Neural cell (in vitro differentiated cells): ENCODE measurements around the gene BRI3. TPM values are rescaled to one million over a fixed set of nuclear protein-coding genes. Genes with fewer than 3 reads are reported as not detected.
A peak's percentile ranks its signal among the peaks of the same experiment; 100 is the strongest.

Source experiments
- H2AFZ ChIP-seq: fragments of 200-600, 300-800 bp; sonication (generic), shearing (Covaris generic); 2 replicates; pipeline ENCODE4 v1.6.0; 2014; ENCODE audit warnings: low read depth, mild to moderate bottlenecking, antibody characterized with exemption, low read length, moderate library complexity
- H3F3A ChIP-seq: fragments of 200-600 bp; shearing (Covaris generic); 2 replicates; pipeline ENCODE4 v1.6.1; 2016; ENCODE audit warnings: mild to moderate bottlenecking, moderate library complexity, mixed read lengths, antibody characterized with exemption, low read length; ENCODE audit not compliant: insufficient read depth, poor library complexity, severe bottlenecking
- H3K27ac ChIP-seq: fragments of 200-600, 300-800 bp; sonication (generic), shearing (Covaris generic); 2 replicates; pipeline ENCODE4 v1.5.1; 2014; ENCODE audit warnings: mild to moderate bottlenecking, low read length, moderate library complexity
- H3K27me3 ChIP-seq: fragments of 300-800, 200-600 bp; sonication (generic), shearing (Covaris generic); 2 replicates; pipeline ENCODE4 v1.6.0; 2014; ENCODE audit warnings: mild to moderate bottlenecking, low read depth, low read length, moderate library complexity; ENCODE audit not compliant: insufficient read depth
- H3K36me3 ChIP-seq: fragments of 300-800, 200-600 bp; sonication (generic), shearing (Covaris generic); 2 replicates; pipeline ENCODE4 v1.5.1; 2014; ENCODE audit warnings: mild to moderate bottlenecking, antibody characterized with exemption, low read length, moderate library complexity; ENCODE audit not compliant: insufficient read depth
- H3K4me2 ChIP-seq: fragments of 300-800, 200-600 bp; sonication (generic), shearing (Covaris generic); 2 replicates; pipeline ENCODE4 v1.6.0; 2014; ENCODE audit warnings: mild to moderate bottlenecking, low read length
- H3K4me3 ChIP-seq: fragments of 300-800, 200-600 bp; sonication (generic), shearing (Covaris generic); 2 replicates; pipeline ENCODE4 v1.5.1; 2014; ENCODE audit warnings: mild to moderate bottlenecking, low read length, moderate library complexity
- H3K79me2 ChIP-seq: fragments of 200-600 bp; shearing (Covaris generic); replicated peaks from 2 replicates; pipeline ENCODE4 v1.6.0; 2014; ENCODE audit warnings: mild to moderate bottlenecking, low read length, moderate library complexity; ENCODE audit not compliant: insufficient read depth
- H3K9ac ChIP-seq: fragments of 300-800, 200-600 bp; sonication (generic), shearing (Covaris generic); 2 replicates; pipeline ENCODE4 v1.6.1; 2016; ENCODE audit warnings: mild to moderate bottlenecking, low read length, mixed read lengths
- H3K9me2 ChIP-seq: fragments of 200-600 bp; shearing (Covaris generic); 2 replicates; pipeline ENCODE4 v1.6.1; 2016; ENCODE audit warnings: mild to moderate bottlenecking, low read length, mixed read lengths; ENCODE audit not compliant: insufficient read depth
- H3K9me3 ChIP-seq: fragments of 200-600, 300-800 bp; sonication (generic), shearing (Covaris generic); 2 replicates; pipeline ENCODE4 v1.6.1; 2016; ENCODE audit warnings: mild to moderate bottlenecking, mixed run types, low read length, moderate library complexity, mixed read lengths
- H4K20me1 ChIP-seq: fragments of 200-600 bp; shearing (Covaris generic); 2 replicates; pipeline ENCODE4 v1.6.1; 2016; ENCODE audit warnings: mild to moderate bottlenecking, mixed run types; ENCODE audit not compliant: insufficient read depth
- EP300 ChIP-seq: fragments of 450-650 bp; conservative IDR thresholded peaks from 2 replicates; pipeline ENCODE4 v1.6.1; 2014; ENCODE audit warnings: antibody characterized with exemption, mild to moderate bottlenecking, moderate library complexity; ENCODE audit not compliant: poor library complexity, severe bottlenecking
- EZH2 ChIP-seq: fragments of 200-600, 300-800 bp; shearing (Covaris generic), sonication (generic); IDR thresholded peaks from 2 replicates; pipeline ENCODE4 v1.6.1; 2014; ENCODE audit warnings: antibody characterized with exemption, low read length, borderline replicate concordance, mild to moderate bottlenecking; ENCODE audit not compliant: insufficient read depth, poor library complexity, severe bottlenecking
- MXI1 ChIP-seq: fragments of 450-650 bp; conservative IDR thresholded peaks from 2 replicates; pipeline ENCODE4 v1.6.1; 2014; ENCODE audit warnings: antibody characterized with exemption, mild to moderate bottlenecking; ENCODE audit not compliant: poor library complexity, severe bottlenecking
- POLR2AphosphoS5 ChIP-seq: IDR thresholded peaks from 2 replicates; pipeline ENCODE4 v1.6.1; 2012
- RAD21 ChIP-seq: fragments of 450-650 bp; conservative IDR thresholded peaks from 2 replicates; pipeline ENCODE4 v1.6.1; 2014; ENCODE audit warnings: antibody characterized with exemption, mild to moderate bottlenecking, moderate library complexity
- REST ChIP-seq: IDR thresholded peaks from 2 replicates; pipeline ENCODE4 v1.6.1; 2012; ENCODE audit warnings: borderline replicate concordance
- SMC3 ChIP-seq: fragments of 450-650 bp; conservative IDR thresholded peaks from 2 replicates; pipeline ENCODE4 v1.6.1; 2014; ENCODE audit warnings: antibody characterized with exemption, mild to moderate bottlenecking, moderate library complexity; ENCODE audit not compliant: poor library complexity
- TAF1 ChIP-seq: IDR thresholded peaks from 2 replicates; pipeline ENCODE4 v1.6.1; 2012; ENCODE audit warnings: low read depth
- polyA plus RNA-seq: library from polyadenylated mRNA; depleted of rRNA; stranded (reverse); fragments of >200 nt; gene quantifications from 2 replicates; pipeline ENCODE4 v1.2.3, GENCODE V29; 2014
- TF ChIP-seq, protein P1 (sequence below): fragments of 450-650 bp; IDR thresholded peaks from 2 replicates; pipeline ENCODE4 v1.5.1; 2014; ENCODE audit warnings: antibody characterized with exemption, mild to moderate bottlenecking, moderate library complexity; ENCODE audit not compliant: poor library complexity, severe bottlenecking

Gene BRI3
- polyA plus RNA-seq, 1 donor from 2014 or later: 55.6 TPM

GRCh38 chr7:98267303-98267702, 14.2 kb upstream of the BRI3 start:
- no peaks in the 10 kb centered on the region for H3K9me2 ChIP-seq
- no peaks in the 10 kb centered on the region for H4K20me1 ChIP-seq
- no peaks in the 10 kb centered on the region for H3K27me3 ChIP-seq
- no peak for TF ChIP-seq TAF1
- H3K27ac ChIP-seq: no peak overlapping the region
- no peaks in the 10 kb centered on the region for H3K36me3 ChIP-seq
- no peaks in the 10 kb centered on the region for H3K79me2 ChIP-seq
- H3F3A ChIP-seq: no peaks in the 10 kb centered on the region
- H2AFZ ChIP-seq: no peak overlapping the region
- H3K4me2 ChIP-seq: no peak overlapping the region
- no peak overlapping the region for H3K4me3 ChIP-seq
- H3K9ac ChIP-seq: no peak overlapping the region
- no peaks in the 10 kb centered on the region for H3K9me3 ChIP-seq

DNA sequence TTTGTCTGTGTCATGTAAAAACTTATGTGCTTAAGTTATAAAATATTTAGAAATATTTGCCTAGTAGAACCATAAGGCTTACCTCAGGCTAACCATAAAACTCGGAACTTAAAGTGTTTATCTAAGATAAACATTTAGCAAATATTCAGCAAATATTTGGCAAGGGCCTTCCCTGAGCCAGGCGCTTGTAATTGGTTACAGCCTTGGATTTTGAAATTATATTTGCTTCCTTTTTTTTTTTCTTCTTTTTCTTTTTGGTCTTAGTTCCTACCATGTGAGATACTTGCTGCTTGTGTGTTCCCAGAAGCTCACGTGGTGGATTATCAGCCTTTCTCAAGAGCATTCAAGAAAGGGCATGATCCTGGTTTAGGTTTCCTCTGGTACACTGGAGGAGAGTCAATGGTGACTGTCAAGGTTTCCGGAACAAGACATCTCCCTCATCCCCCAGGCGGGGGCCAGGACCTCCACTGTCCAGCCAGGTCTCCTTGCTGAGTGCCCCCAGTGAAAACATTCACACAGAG, 5.2 kb upstream of the BRI3 start:
- no peak overlapping the region for H3K4me3 ChIP-seq
- TF ChIP-seq SMC3 (no peak), EP300 (no peak)
- no peak overlapping the region for H2AFZ ChIP-seq
- H3K79me2 ChIP-seq: no peaks in the 10 kb centered on the region
- no peaks in the 10 kb centered on the region for H3F3A ChIP-seq
- H3K27ac ChIP-seq: no peak overlapping the region
- no peaks in the 10 kb centered on the region for H3K27me3 ChIP-seq
- no peak overlapping the region for H3K9ac ChIP-seq
- no peaks in the 10 kb centered on the region for H3K9me3 ChIP-seq
- no peaks in the 10 kb centered on the region for H3K9me2 ChIP-seq
- H4K20me1 ChIP-seq: no peaks in the 10 kb centered on the region
- no peaks in the 10 kb centered on the region for H3K36me3 ChIP-seq
- H3K4me2 ChIP-seq: no peak overlapping the region

- Histone ChIP-seq H3K79me2 (peaks cover 16% of the 10 kb centered on the region), H4K20me1 (peaks cover under 1% of the 10 kb centered on the region), H3K27ac (no peak overlapping the region), H3K36me3 (no peaks in the 10 kb centered on the region), H2AFZ (no peak overlapping the region), H3K9me2 (no peaks in the 10 kb centered on the region), H3K4me2 (no peak overlapping the region), H3K27me3 (no peaks in the 10 kb centered on the region), H3K4me3 (no peak overlapping the region), H3F3A (no peaks in the 10 kb centered on the region), H3K9ac (no peak overlapping the region), H3K9me3 (no peaks in the 10 kb centered on the region)
- no peak for TF ChIP-seq EP300
Observed at GRCh38 chr7:98278408-98278807, 3.1 kb upstream of the BRI3 start.

- no peaks in the 10 kb centered on the region for H3K27me3 ChIP-seq
- TF ChIP-seq TAF1 (no peak), EP300 (no peak), MXI1 (no peak)
- peaks cover 21% of the 10 kb centered on the region for H3K79me2 ChIP-seq
- H3K4me3 ChIP-seq: no peak overlapping the region
- H3F3A ChIP-seq: no peaks in the 10 kb centered on the region
- peaks cover 6% of the 10 kb centered on the region for H4K20me1 ChIP-seq
- no peaks in the 10 kb centered on the region for H3K9me2 ChIP-seq
- H2AFZ ChIP-seq: no peak overlapping the region
- H3K27ac ChIP-seq: no peak overlapping the region
- H3K9ac ChIP-seq: no peak overlapping the region
- no peaks in the 10 kb centered on the region for H3K36me3 ChIP-seq
- H3K4me2 ChIP-seq: no peak overlapping the region
- H3K9me3 ChIP-seq: no peaks in the 10 kb centered on the region
Observed at GRCh38 chr7:98278936-98279335, 2.5 kb upstream of the BRI3 start.

DNA sequence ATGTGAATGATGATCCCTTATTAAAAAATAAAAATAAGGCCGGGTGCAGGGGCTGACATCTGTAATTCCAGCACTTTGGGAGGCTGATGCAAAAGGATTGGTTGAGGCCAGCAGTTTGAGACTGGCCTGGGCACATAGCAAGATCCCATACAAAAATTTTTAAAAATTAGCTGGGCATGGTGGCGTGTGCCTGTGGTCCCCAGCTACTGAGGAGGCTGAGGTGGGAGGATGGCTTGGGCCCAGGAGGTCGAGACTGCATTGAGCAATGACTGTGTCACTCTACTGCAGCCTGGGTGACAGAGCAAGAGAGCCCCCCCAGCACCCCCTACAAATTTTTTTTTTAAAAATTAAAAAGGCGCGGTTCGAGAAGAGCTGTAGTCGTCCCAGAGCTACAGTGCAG, 1.2 kb upstream of the BRI3 start:
- Histone ChIP-seq H3K4me3 (peak overlapping the region; percentile 80), H3K9ac (peak overlapping the region; percentile 81), H3K79me2 (peaks cover 26% of the 10 kb centered on the region), H3K36me3 (no peaks in the 10 kb centered on the region), H4K20me1 (peaks cover 6% of the 10 kb centered on the region), H3K4me2 (no peak overlapping the region), H3K27me3 (no peaks in the 10 kb centered on the region), H3K27ac (no peak overlapping the region), H3K9me3 (no peaks in the 10 kb centered on the region), H3K9me2 (no peaks in the 10 kb centered on the region), H3F3A (no peaks in the 10 kb centered on the region), H2AFZ (peak overlapping the region; percentile 98)
- TF ChIP-seq TAF1: no peak
- no peak for TF ChIP-seq EZH2
- no peak for TF ChIP-seq REST
- no peak for TF ChIP-seq POLR2AphosphoS5
- TF ChIP-seq RAD21: no peak
- no peak for TF ChIP-seq EP300
- TF ChIP-seq, protein P1, sequence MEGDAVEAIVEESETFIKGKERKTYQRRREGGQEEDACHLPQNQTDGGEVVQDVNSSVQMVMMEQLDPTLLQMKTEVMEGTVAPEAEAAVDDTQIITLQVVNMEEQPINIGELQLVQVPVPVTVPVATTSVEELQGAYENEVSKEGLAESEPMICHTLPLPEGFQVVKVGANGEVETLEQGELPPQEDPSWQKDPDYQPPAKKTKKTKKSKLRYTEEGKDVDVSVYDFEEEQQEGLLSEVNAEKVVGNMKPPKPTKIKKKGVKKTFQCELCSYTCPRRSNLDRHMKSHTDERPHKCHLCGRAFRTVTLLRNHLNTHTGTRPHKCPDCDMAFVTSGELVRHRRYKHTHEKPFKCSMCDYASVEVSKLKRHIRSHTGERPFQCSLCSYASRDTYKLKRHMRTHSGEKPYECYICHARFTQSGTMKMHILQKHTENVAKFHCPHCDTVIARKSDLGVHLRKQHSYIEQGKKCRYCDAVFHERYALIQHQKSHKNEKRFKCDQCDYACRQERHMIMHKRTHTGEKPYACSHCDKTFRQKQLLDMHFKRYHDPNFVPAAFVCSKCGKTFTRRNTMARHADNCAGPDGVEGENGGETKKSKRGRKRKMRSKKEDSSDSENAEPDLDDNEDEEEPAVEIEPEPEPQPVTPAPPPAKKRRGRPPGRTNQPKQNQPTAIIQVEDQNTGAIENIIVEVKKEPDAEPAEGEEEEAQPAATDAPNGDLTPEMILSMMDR: no peak
- TF ChIP-seq SMC3: no peak
- TF ChIP-seq MXI1: no peak
